Suprapubic skin (tissue), 4 donors: ENCODE data around the gene REEP6. TPM values are rescaled to one million over a fixed set of nuclear protein-coding genes. Genes with fewer than 3 reads are reported as not detected.
A peak's percentile ranks its signal among the peaks of the same experiment; 100 is the strongest.

Experiments used
- DNase-seq, 2 donors: peaks; one replicate each; pipeline ENCODE4 v3.0.0-alpha.2; 2019; ENCODE audit warnings: low spot score in 2 of 2
- H3K27ac ChIP-seq: fragments of 200-600 bp; sonication (generic); one replicate; pipeline ENCODE4 v1.5.1; 2019
- H3K27me3 ChIP-seq: fragments of 200-600 bp; sonication (generic); one replicate; pipeline ENCODE4 v1.5.1; 2019
- H3K36me3 ChIP-seq: fragments of 200-600 bp; sonication (generic); one replicate; pipeline ENCODE4 v1.5.1; 2019
- H3K4me1 ChIP-seq: fragments of 200-600 bp; sonication (generic); one replicate; pipeline ENCODE4 v1.5.1; 2019
- H3K4me3 ChIP-seq: fragments of 200-600 bp; sonication (generic); one replicate; pipeline ENCODE4 v1.5.1; 2019; ENCODE audit warnings: mild to moderate bottlenecking
- H3K9me3 ChIP-seq: fragments of 200-600 bp; sonication (generic); one replicate; pipeline ENCODE4 v1.5.1; 2019
- EP300 ChIP-seq: sonication (generic); formaldehyde crosslinking; IDR thresholded peaks from one replicate; pipeline ENCODE4 v1.6.1; 2017; ENCODE audit warnings: antibody characterized with exemption
- POLR2A ChIP-seq, 2 donors: fragments of 450-650 bp; IDR thresholded peaks; one replicate each; pipeline ENCODE4 v1.6.1; 2017; ENCODE audit warnings: antibody characterized with exemption in 2 of 2, mild to moderate bottlenecking in 2 of 2, moderate library complexity in 2 of 2
- POLR2AphosphoS5 ChIP-seq, 3 donors: sonication (generic); formaldehyde crosslinking; IDR thresholded peaks; one replicate each; pipeline ENCODE4 v1.6.1; 2017; ENCODE audit warnings: antibody characterized with exemption in 3 of 3
- WGBS: methylation state at CpG from one replicate; pipeline ENCODE4 v1.1.5; 2018; 5-methylcytosine and 5-hydroxymethylcytosine counted together
- total RNA-seq, 4 donors: library from RNA; depleted of rRNA; stranded (reverse); fragments of >200 nt; gene quantifications; one replicate each; pipeline ENCODE4 v1.1.0, GENCODE V29; 2016
- TF ChIP-seq, protein P1 (sequence below), 2 donors: fragments of 200-600 bp in 1 of 2; fragments of 450-650 bp in 1 of 2; sonication (generic) in 1 of 2; IDR thresholded peaks; one replicate each; pipeline ENCODE4 v1.5.1; 2016 to 2019; ENCODE audit warnings: antibody characterized with exemption in 2 of 2, mild to moderate bottlenecking in 1 of 2, moderate library complexity in 1 of 2

REEP6 gene
- total RNA-seq, 4 donors from 2014 or later = 3.2 to 11.8 (median 8.1) TPM

- H3K4me3 ChIP-seq = peak overlapping the region; percentile 51
- peaks cover 9% of the 10 kb centered on the region for H3K36me3 ChIP-seq
- TF ChIP-seq, protein P1, sequence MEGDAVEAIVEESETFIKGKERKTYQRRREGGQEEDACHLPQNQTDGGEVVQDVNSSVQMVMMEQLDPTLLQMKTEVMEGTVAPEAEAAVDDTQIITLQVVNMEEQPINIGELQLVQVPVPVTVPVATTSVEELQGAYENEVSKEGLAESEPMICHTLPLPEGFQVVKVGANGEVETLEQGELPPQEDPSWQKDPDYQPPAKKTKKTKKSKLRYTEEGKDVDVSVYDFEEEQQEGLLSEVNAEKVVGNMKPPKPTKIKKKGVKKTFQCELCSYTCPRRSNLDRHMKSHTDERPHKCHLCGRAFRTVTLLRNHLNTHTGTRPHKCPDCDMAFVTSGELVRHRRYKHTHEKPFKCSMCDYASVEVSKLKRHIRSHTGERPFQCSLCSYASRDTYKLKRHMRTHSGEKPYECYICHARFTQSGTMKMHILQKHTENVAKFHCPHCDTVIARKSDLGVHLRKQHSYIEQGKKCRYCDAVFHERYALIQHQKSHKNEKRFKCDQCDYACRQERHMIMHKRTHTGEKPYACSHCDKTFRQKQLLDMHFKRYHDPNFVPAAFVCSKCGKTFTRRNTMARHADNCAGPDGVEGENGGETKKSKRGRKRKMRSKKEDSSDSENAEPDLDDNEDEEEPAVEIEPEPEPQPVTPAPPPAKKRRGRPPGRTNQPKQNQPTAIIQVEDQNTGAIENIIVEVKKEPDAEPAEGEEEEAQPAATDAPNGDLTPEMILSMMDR (IDR thresholded peaks at IDR 0.05) = no peak
- no peak for TF ChIP-seq POLR2A (IDR thresholded peaks at IDR 0.05)
- no peak for TF ChIP-seq EP300
- no peak for TF ChIP-seq POLR2AphosphoS5 (IDR thresholded peaks at IDR 0.05)
- DNase-seq = no peak
- no peak overlapping the region for H3K27ac ChIP-seq
- H3K27me3 ChIP-seq = peaks cover 74% of the 10 kb centered on the region
- H3K4me1 ChIP-seq = peaks cover 65% of the 10 kb centered on the region
- no peaks in the 10 kb centered on the region for H3K9me3 ChIP-seq
- WGBS = no CpG with 5 or more reads among the region's 24 CpGs
Observed at GRCh38 chr19:1471515-1472160, 19.3 kb upstream of the REEP6 start.

DNA sequence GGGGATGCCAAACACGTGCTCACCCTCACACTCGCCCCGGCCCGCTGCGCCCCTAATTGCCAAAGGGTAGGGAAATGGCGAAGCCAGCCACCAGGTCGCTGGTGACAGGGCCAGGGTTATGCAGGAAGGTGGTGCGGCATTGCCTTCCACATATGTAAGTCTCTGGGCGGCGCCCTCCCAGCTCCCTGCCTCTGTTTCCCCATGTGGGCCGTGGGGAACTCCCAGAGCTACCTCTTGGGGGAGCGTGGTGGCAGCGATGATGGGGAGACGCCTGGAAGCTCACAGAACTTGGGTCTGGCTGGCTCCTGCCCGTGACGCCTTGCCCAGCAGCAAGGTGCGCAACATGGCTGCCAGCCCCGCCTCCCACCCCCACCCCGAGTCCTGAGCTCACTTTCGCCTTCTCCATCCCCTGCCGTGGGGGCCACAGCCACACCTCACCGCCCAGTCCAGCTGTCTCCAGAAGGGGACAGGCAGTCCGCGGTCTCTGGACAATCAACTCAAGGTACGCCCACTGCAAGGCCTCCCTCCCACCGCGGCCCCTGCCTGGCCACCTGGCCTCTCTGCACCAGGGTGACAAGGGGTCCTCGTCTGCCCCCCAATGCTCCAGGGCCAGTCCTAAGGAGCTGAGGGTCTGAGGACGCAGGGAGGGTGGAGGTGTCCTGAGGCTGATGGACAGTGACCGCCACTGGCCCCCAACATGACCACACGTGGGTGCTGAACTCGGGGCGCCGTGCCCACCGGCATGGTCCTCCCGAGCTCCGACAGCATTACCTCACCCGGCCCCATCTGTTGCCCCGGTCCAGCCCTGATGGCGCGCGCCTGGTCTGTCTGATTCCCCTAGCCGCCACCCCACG is 18.5 kb upstream of the REEP6 start:
- peaks cover 61% of the 10 kb centered on the region for H3K4me1 ChIP-seq
- H3K27ac ChIP-seq = no peak overlapping the region
- TF ChIP-seq, protein P1 (IDR thresholded peaks at IDR 0.05) = no peak
- TF ChIP-seq EP300 (no peak), POLR2AphosphoS5 (IDR thresholded peaks at IDR 0.05) (no peak), POLR2A (IDR thresholded peaks at IDR 0.05) (no peak)
- no peak for DNase-seq
- no peaks in the 10 kb centered on the region for H3K9me3 ChIP-seq
- no peak overlapping the region for H3K4me3 ChIP-seq
- WGBS = 43% methylated on average over 24 of the region's 44 CpGs
- H3K36me3 ChIP-seq = peaks cover 9% of the 10 kb centered on the region
- H3K27me3 ChIP-seq = peaks cover 66% of the 10 kb centered on the region

GRCh38 chr19:1473085-1473851 is 17.7 kb upstream of the REEP6 start:
- no peak for TF ChIP-seq POLR2AphosphoS5 (IDR thresholded peaks at IDR 0.05)
- TF ChIP-seq EP300 = no peak
- TF ChIP-seq, protein P1 (IDR thresholded peaks at IDR 0.05) = no peak
- TF ChIP-seq POLR2A (IDR thresholded peaks at IDR 0.05) = no peak
- Histone ChIP-seq H3K9me3 (no peaks in the 10 kb centered on the region), H3K27ac (no peak overlapping the region), H3K36me3 (peaks cover 9% of the 10 kb centered on the region), H3K27me3 (peaks cover 58% of the 10 kb centered on the region), H3K4me3 (no peak overlapping the region), H3K4me1 (peaks cover 61% of the 10 kb centered on the region)
- WGBS = 72% methylated on average over 17 of the region's 20 CpGs
- no peak for DNase-seq

- TF ChIP-seq, protein P1 (IDR thresholded peaks at IDR 0.05) = no peak
- TF ChIP-seq POLR2AphosphoS5 (IDR thresholded peaks at IDR 0.05) (no peak), POLR2A (IDR thresholded peaks at IDR 0.05) (no peak), EP300 (no peak)
- Histone ChIP-seq H3K27ac (no peak overlapping the region), H3K4me3 (no peak overlapping the region), H3K27me3 (peaks cover 49% of the 10 kb centered on the region), H3K9me3 (no peaks in the 10 kb centered on the region), H3K4me1 (peaks cover 58% of the 10 kb centered on the region), H3K36me3 (peaks cover 9% of the 10 kb centered on the region)
- WGBS = 75% methylated on average over 11 of the region's 31 CpGs
- no peak for DNase-seq
Observed at GRCh38 chr19:1474011-1474764, 16.8 kb upstream of the REEP6 start.
